Stimulated activated CD8-positive, alpha-beta memory T cell treated with anti-CD3 and anti-CD28 coated beads, Interleukin-7, amount 100 ng/mL, for 24 hours (primary cell): Measurements from ENCODE around the gene RAPGEF4.

Experiments used
- DNase-seq: peaks from one replicate; pipeline ENCODE4 v3.0.0-alpha.2; 2020; ENCODE audit warnings: low read depth

RAPGEF4 gene

GRCh38 chr2:172967036-172967982, 231.7 kb downstream of the RAPGEF4 start:
- no peak for DNase-seq

GRCh38 chr2:172968061-172968469, 232.4 kb downstream of the RAPGEF4 start:
- no peak for DNase-seq

GRCh38 chr2:172969166-172969565, 233.5 kb downstream of the RAPGEF4 start:
- no peak for DNase-seq

GRCh38 chr2:172969609-172970008, 234.0 kb downstream of the RAPGEF4 start:
- DNase-seq: no peak

- DNase-seq: no peak
Measured at GRCh38 chr2:172970660-172971059, 235.0 kb downstream of the RAPGEF4 start.

GRCh38 chr2:172972005-172972619, 236.5 kb downstream of the RAPGEF4 start:
- peak; percentile 6 for DNase-seq

GRCh38 chr2:172974762-172975161, 239.1 kb downstream of the RAPGEF4 start:
- no peak for DNase-seq

GRCh38 chr2:172976116-172976515, 240.5 kb downstream of the RAPGEF4 start:
- no peak for DNase-seq

GRCh38 chr2:172976816-172977215, 241.2 kb downstream of the RAPGEF4 start:
- no peak for DNase-seq

- no peak for DNase-seq
Measured at GRCh38 chr2:172977270-172978062, 241.8 kb downstream of the RAPGEF4 start.

- no peak for DNase-seq
Measured at GRCh38 chr2:172978063-172978383, 242.4 kb downstream of the RAPGEF4 start.

- DNase-seq: no peak
Measured at GRCh38 chr2:172985139-172985892, 249.7 kb downstream of the RAPGEF4 start.

GRCh38 chr2:172986040-172986439, 250.4 kb downstream of the RAPGEF4 start:
- no peak for DNase-seq

- DNase-seq: no peak
Measured at GRCh38 chr2:172988728-172989127, 253.1 kb downstream of the RAPGEF4 start.

GRCh38 chr2:172991031-172991430, 255.4 kb downstream of the RAPGEF4 start:
- no peak for DNase-seq

GRCh38 chr2:172993139-172993538, 257.5 kb downstream of the RAPGEF4 start:
- no peak for DNase-seq

- DNase-seq: no peak
Measured at GRCh38 chr2:172993931-172994717, 258.5 kb downstream of the RAPGEF4 start.

GRCh38 chr2:172994864-172995263, 259.2 kb downstream of the RAPGEF4 start:
- no peak for DNase-seq

- DNase-seq: no peak
Measured at GRCh38 chr2:172995323-172996244, 259.9 kb downstream of the RAPGEF4 start.

- no peak for DNase-seq
Measured at GRCh38 chr2:172996387-172996961, 260.8 kb downstream of the RAPGEF4 start.
